Keratinocyte (primary cell): Measurements from ENCODE around the gene CTTN. TPM values are rescaled to one million over a fixed set of nuclear protein-coding genes. Genes with fewer than 3 reads are reported as not detected.
A peak's percentile ranks its signal among the peaks of the same experiment; 100 is the strongest.

Source experiments
- DNase-seq: peaks from one replicate; pipeline ENCODE4 v3.0.0-alpha.2; 2011; ENCODE audit warnings: low read depth, missing footprints, low spot score
- FAIRE-seq: peaks from 2 replicates; lab custom pipeline; 2011; peaks lifted over from hg19 to GRCh38; lab: Jason Lieb, UNC
- H2AFZ ChIP-seq: 2 replicates; pipeline ENCODE4 v1.6.0; 2012; ENCODE audit warnings: low read length, control low read depth, inconsistent platforms; ENCODE audit not compliant: control insufficient read depth
- H3K27ac ChIP-seq: 2 replicates; pipeline ENCODE4 v1.5.1; 2011; ENCODE audit warnings: low read length; ENCODE audit not compliant: control insufficient read depth, insufficient read depth
- H3K27me3 ChIP-seq: 3 replicates; pipeline ENCODE4 v1.6.0; 2011; ENCODE audit warnings: low read length; ENCODE audit not compliant: control insufficient read depth, insufficient read depth; ENCODE audit errors: extremely low read depth
- H3K36me3 ChIP-seq, 2 experiments: 2 replicates in 1 of 2; 3 replicates in 1 of 2; pipeline ENCODE4 v1.5.1; 2011; ENCODE audit warnings: low read length in 2 of 2, mild to moderate bottlenecking in 1 of 2; ENCODE audit not compliant: control insufficient read depth in 2 of 2, insufficient read depth in 2 of 2; ENCODE audit errors: extremely low read depth in 1 of 2
- H3K4me1 ChIP-seq: 3 replicates; pipeline ENCODE4 v1.5.1; 2011; ENCODE audit warnings: low read length; ENCODE audit not compliant: control insufficient read depth, insufficient read depth; ENCODE audit errors: extremely low read depth
- H3K4me2 ChIP-seq: 3 replicates; pipeline ENCODE4 v1.6.0; 2011; ENCODE audit warnings: low read depth, low read length; ENCODE audit not compliant: control insufficient read depth, insufficient read depth; ENCODE audit errors: extremely low read depth
- H3K4me3 ChIP-seq, 3 experiments: fragments of 200-600 bp in 1 of 3; sonication (generic) in 1 of 3; 2 replicates in 2 of 3; 3 replicates in 1 of 3; pipeline ENCODE4 v1.5.1; 2011 to 2016; ENCODE audit warnings: low read length in 3 of 3, mild to moderate bottlenecking in 3 of 3, control low read depth in 2 of 3, inconsistent platforms in 1 of 3, low read depth in 1 of 3, mixed read lengths in 1 of 3, mixed run types in 1 of 3, moderate library complexity in 1 of 3; ENCODE audit not compliant: control insufficient read depth in 2 of 3, insufficient read depth in 2 of 3; ENCODE audit errors: extremely low read depth in 1 of 3
- H3K79me2 ChIP-seq: 2 replicates; pipeline ENCODE4 v1.6.0; 2012; ENCODE audit warnings: low read length; ENCODE audit not compliant: control insufficient read depth, insufficient read depth
- H3K9ac ChIP-seq: 3 replicates; pipeline ENCODE4 v1.6.0; 2011; ENCODE audit warnings: low read length; ENCODE audit not compliant: control insufficient read depth, insufficient read depth; ENCODE audit errors: extremely low read depth
- H3K9me1 ChIP-seq: 3 replicates; pipeline ENCODE4 v1.6.0; 2011; ENCODE audit warnings: low read length; ENCODE audit not compliant: control insufficient read depth, insufficient read depth; ENCODE audit errors: extremely low read depth
- H3K9me3 ChIP-seq: 2 replicates; pipeline ENCODE4 v1.5.1; 2012; ENCODE audit warnings: low read depth, low read length; ENCODE audit not compliant: control insufficient read depth
- H4K20me1 ChIP-seq: 3 replicates; pipeline ENCODE4 v1.6.0; 2011; ENCODE audit warnings: low read length; ENCODE audit not compliant: control insufficient read depth, insufficient read depth; ENCODE audit errors: extremely low read depth
- CTCF ChIP-seq, 3 experiments: IDR thresholded peaks in 1 of 3; conservative IDR thresholded peaks in 1 of 3; optimal IDR thresholded peaks in 1 of 3; 2 replicates in 2 of 3; 3 replicates in 1 of 3; pipeline versions ENCODE3 to v1.5.1; 2011; ENCODE audit warnings: low read length in 3 of 3, mild to moderate bottlenecking in 3 of 3, moderate library complexity in 2 of 3, control low read depth in 1 of 3, inconsistent platforms in 1 of 3; ENCODE audit not compliant: insufficient read depth in 2 of 3; ENCODE audit errors: extremely low read depth in 1 of 3
- EZH2 ChIP-seq: IDR thresholded peaks from one replicate; pipeline ENCODE4 v1.6.1; 2012; ENCODE audit warnings: inconsistent platforms, mild to moderate bottlenecking, low read length, moderate library complexity
- dilution Hi-C: fragments of 300-500 bp; cut with MboI; formaldehyde crosslinking; loops from one replicate; pipeline ENCODE4 v1.7.0; 2020; ENCODE audit warnings: low sequenced_read_pairs; ENCODE audit not compliant: extremely low pct_ligation_motif_present
- polyA plus RNA-seq, 5 experiments: library from polyadenylated mRNA; depleted of rRNA in 3 of 5; stranded (reverse) in 3 of 5; stranded (forward) in 1 of 5; unstranded in 1 of 5; fragments of >200 nt; gene quantifications; 1 replicate in 1 of 5; 2 replicates in 3 of 5; 3 replicates in 1 of 5; pipeline versions ENCODE4 v1.2.1 to v1.2.3, GENCODE V29; 2011 to 2012; ENCODE audit warnings: missing spikeins in 2 of 5, low read depth in 1 of 5, low replicate concordance in 1 of 5

CTTN gene
- polyA plus RNA-seq, 1 donor (not counting 4 experiments of a cell fraction or from before 2014, with no cell fraction given), result 184 TPM

DNA sequence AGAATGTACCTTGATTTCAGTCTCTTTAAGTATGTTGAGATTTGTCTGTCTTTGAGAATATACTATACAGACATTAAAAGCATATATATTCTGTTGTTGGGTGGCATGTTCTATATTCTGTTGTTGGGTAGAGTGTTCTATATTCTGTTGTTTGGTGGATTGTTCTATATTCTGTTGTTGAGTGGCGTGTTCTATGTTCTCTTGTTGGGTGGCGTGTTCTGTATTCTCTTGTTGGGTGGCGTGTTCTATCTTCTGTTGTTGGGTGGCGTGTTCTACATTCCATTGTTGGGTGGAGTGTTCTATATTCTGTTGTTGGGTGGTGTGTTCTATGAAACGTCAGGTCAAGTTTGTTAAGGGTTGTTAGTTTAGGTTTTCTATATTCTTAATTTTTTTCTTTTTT, 27.1 kb upstream of the CTTN start:
- no peak overlapping the region for H3K4me3 ChIP-seq
- dilution Hi-C loops, result no loop called here
- FAIRE-seq, result peak; percentile 88
- H3K9me1 ChIP-seq, result no peaks in the 10 kb centered on the region
- no peaks in the 10 kb centered on the region for H3K27me3 ChIP-seq
- no peak overlapping the region for H3K27ac ChIP-seq
- peaks cover 6% of the 10 kb centered on the region for H3K79me2 ChIP-seq
- no peaks in the 10 kb centered on the region for H4K20me1 ChIP-seq
- H3K4me2 ChIP-seq, result no peak overlapping the region
- H3K36me3 ChIP-seq, result peaks cover 10 to 15% of the 10 kb centered on the region in 2 experiments
- no peak overlapping the region for H2AFZ ChIP-seq
- peaks cover 7% of the 10 kb centered on the region for H3K4me1 ChIP-seq
- no peak overlapping the region for H3K9ac ChIP-seq
- DNase-seq, result no peak
- H3K9me3 ChIP-seq, result no peaks in the 10 kb centered on the region
- TF ChIP-seq EZH2 (no peak), CTCF (optimal IDR thresholded peaks at IDR 0.05 in 1 of 3, IDR thresholded peaks at IDR 0.05 in 1 of 3, conservative IDR thresholded peaks at IDR 0.05 in 1 of 3; ENCODE audit: extremely low read depth in 1 of 3, insufficient read depth in 2 of 3, low read length in 3 of 3) (no peak)

- H3K4me3 ChIP-seq, result no peak overlapping the region
- H3K9ac ChIP-seq, result no peak overlapping the region
- FAIRE-seq (no peak), DNase-seq (no peak)
- H3K27ac ChIP-seq, result no peak overlapping the region
- no peak overlapping the region for H2AFZ ChIP-seq
- no peaks in the 10 kb centered on the region for H4K20me1 ChIP-seq
- dilution Hi-C loops, result no loop called here
- peaks cover 6% of the 10 kb centered on the region for H3K79me2 ChIP-seq
- H3K9me3 ChIP-seq, result no peaks in the 10 kb centered on the region
- H3K36me3 ChIP-seq, result peaks cover 10 to 15% of the 10 kb centered on the region in 2 experiments
- H3K4me2 ChIP-seq, result no peak overlapping the region
- TF ChIP-seq EZH2 (no peak), CTCF (optimal IDR thresholded peaks at IDR 0.05 in 1 of 3, IDR thresholded peaks at IDR 0.05 in 1 of 3, conservative IDR thresholded peaks at IDR 0.05 in 1 of 3; ENCODE audit: extremely low read depth in 1 of 3, insufficient read depth in 2 of 3, low read length in 3 of 3) (no peak)
- H3K9me1 ChIP-seq, result no peaks in the 10 kb centered on the region
- H3K27me3 ChIP-seq, result no peaks in the 10 kb centered on the region
- H3K4me1 ChIP-seq, result peaks cover 7% of the 10 kb centered on the region
These were observed 26.3 kb upstream of the CTTN start for GRCh38 chr11:70372076-70372475.
